HG03565 (cell line): Measurements from ENCODE around the gene GPR158.
"Not testable (repeated sequence)": the region's sequence is repeated elsewhere in the genome, so short reads cannot be mapped to it uniquely, and the experiment has no call there.

ENCODE experiments used
- ATAC-seq: cut with Tn5 transposase; IDR thresholded peaks from one replicate; pipeline ENCODE4 v1.9.1; 2021; ENCODE audit warnings: mild to moderate bottlenecking, moderate library complexity; ENCODE audit not compliant: unreplicated experiment

GPR158 gene, protein sequence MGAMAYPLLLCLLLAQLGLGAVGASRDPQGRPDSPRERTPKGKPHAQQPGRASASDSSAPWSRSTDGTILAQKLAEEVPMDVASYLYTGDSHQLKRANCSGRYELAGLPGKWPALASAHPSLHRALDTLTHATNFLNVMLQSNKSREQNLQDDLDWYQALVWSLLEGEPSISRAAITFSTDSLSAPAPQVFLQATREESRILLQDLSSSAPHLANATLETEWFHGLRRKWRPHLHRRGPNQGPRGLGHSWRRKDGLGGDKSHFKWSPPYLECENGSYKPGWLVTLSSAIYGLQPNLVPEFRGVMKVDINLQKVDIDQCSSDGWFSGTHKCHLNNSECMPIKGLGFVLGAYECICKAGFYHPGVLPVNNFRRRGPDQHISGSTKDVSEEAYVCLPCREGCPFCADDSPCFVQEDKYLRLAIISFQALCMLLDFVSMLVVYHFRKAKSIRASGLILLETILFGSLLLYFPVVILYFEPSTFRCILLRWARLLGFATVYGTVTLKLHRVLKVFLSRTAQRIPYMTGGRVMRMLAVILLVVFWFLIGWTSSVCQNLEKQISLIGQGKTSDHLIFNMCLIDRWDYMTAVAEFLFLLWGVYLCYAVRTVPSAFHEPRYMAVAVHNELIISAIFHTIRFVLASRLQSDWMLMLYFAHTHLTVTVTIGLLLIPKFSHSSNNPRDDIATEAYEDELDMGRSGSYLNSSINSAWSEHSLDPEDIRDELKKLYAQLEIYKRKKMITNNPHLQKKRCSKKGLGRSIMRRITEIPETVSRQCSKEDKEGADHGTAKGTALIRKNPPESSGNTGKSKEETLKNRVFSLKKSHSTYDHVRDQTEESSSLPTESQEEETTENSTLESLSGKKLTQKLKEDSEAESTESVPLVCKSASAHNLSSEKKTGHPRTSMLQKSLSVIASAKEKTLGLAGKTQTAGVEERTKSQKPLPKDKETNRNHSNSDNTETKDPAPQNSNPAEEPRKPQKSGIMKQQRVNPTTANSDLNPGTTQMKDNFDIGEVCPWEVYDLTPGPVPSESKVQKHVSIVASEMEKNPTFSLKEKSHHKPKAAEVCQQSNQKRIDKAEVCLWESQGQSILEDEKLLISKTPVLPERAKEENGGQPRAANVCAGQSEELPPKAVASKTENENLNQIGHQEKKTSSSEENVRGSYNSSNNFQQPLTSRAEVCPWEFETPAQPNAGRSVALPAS (N-terminal part only)

GRCh38 chr10:25174461-25175230 lies at the start of gene GPR158:
Gene GPR158 (plus strand): TSS chr10:25175001. CDS start chr10:25175421, 420 bp downstream.
- ATAC-seq: peak; percentile 44

- ATAC-seq: no peak
These were observed 49.6 kb upstream of the GPR158 start for GRCh38 chr10:25125201-25125611.

GRCh38 chr10:25129592-25129991 lies 45.2 kb upstream of the GPR158 start:
- ATAC-seq: no peak

GRCh38 chr10:25130906-25131305 lies 43.9 kb upstream of the GPR158 start:
- no peak for ATAC-seq

GRCh38 chr10:25142116-25142864 lies 32.5 kb upstream of the GPR158 start:
- no peak for ATAC-seq

GRCh38 chr10:25157650-25158049 lies 17.2 kb upstream of the GPR158 start:
- ATAC-seq: no peak

DNA sequence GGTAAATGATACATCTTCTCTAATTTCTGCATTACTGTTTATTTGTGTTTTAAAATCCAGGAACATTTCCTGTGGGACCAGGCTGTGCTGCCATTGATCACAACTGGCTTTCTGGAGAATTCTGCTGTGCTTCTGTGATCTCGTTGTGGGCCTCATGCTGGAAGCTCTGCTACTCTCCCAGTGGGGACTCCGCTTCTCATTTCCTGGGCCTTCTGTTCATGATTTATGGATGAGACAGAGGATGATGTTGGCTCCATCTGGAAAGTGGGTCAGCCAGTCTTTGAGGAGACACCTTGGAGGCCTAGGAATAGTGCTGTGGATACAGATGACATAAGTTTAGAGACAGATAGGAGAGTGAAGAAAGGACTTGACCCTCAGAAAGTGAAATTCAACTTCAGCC lies 15.2 kb upstream of the GPR158 start:
- no peak for ATAC-seq

GRCh38 chr10:25162391-25162790 lies 12.4 kb upstream of the GPR158 start:
- no peak for ATAC-seq

GRCh38 chr10:25163464-25163863 lies 11.3 kb upstream of the GPR158 start:
- ATAC-seq: not testable (repeated sequence)

- no peak for ATAC-seq
These were observed 5.1 kb upstream of the GPR158 start for GRCh38 chr10:25169740-25170139.

DNA sequence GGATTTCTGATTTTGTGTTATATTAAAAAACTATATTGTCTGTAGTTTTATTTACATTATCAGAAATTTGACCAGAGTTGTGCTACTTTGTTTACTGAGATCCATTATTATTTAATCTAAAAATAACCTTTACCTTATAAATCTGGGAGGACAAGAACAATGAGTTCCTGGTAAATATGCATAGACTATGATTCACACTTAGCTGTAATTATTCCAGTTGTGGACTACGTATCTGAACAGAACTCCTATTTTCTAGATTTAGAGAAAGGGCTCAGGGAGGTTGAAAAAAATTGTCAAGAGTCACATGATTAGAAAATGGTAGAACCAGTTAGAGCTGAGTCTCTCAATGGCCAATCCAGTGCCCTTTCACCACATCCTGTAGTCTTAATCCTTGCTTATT lies 4.2 kb upstream of the GPR158 start:
- ATAC-seq: no peak

DNA sequence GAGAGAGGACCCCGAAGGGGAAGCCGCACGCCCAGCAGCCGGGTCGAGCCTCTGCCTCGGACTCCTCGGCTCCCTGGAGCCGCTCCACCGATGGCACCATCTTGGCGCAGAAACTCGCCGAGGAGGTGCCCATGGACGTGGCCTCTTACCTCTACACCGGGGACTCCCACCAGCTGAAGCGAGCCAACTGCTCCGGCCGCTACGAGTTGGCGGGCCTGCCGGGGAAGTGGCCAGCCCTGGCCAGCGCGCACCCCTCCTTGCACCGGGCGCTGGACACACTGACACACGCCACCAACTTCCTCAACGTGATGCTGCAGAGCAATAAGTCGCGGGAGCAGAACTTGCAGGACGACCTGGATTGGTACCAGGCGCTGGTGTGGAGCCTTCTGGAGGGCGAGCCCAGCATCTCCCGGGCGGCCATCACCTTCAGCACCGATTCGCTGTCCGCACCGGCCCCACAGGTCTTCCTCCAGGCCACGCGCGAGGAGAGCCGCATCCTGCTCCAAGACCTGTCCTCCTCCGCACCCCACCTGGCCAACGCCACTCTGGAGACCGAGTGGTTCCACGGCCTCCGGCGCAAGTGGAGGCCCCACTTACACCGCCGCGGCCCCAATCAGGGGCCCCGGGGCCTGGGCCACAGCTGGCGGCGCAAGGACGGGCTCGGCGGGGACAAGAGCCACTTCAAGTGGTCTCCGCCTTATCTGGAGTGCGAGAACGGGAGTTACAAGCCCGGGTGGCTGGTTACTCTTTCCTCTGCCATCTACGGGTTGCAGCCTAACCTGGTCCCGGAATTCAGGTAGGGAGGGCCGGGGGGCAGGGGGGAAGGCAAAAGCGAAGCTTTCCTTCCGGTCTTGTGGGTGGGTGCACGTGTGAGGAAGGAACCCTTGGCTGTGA lies 973 bp downstream of the GPR158 start:
- ATAC-seq: no peak

GRCh38 chr10:25176421-25176968 lies 1.7 kb downstream of the GPR158 start:
- ATAC-seq: no peak

GRCh38 chr10:25177093-25177753 lies 2.4 kb downstream of the GPR158 start:
- no peak for ATAC-seq

GRCh38 chr10:25177754-25178135 lies 2.9 kb downstream of the GPR158 start:
- ATAC-seq: no peak

DNA sequence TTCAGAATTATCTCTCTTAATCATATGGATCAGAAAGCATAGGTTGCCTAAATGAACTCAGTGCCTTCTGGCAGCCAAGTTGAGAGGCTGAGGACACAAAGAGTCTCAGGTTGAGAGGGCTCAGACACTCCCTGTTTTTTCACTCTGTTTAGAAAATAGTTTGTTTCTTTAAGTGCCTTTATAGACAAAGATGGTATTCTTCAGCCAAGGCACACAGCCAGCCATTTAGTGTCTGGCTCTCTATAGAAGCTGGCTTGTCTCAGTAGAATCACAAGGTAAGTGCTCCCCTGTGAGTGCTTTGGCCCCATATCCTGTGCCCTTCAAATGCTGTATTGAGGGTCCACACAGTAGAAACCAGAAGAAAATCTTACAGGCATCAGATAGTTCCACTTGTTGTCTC lies 3.6 kb downstream of the GPR158 start:
- ATAC-seq: no peak

- ATAC-seq: no peak
These were observed 6.0 kb downstream of the GPR158 start for GRCh38 chr10:25180801-25181200.

DNA sequence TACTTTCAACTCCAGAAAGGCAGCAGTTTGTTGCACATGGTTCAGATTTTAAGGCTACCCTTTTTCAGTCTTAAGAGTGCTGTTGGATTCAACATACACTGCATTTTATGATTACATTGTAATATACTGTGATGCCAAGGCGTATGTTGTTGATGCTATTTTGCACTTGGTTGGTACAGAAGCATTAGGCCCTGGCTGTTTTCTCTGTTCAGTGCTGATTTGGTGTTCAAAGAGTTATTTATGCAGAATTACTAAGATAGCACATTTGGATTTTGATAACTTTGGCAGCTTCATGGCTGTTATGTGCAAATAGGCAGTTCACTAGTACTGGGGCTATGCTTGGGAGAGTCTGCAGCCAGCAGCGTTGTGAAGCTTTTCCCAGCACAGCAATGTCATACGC lies 7.8 kb downstream of the GPR158 start:
- no peak for ATAC-seq
